GM21367 (cell line): Measurements from ENCODE around the gene SPART.

Experiments
- ATAC-seq: cut with Tn5 transposase; IDR thresholded peaks from one replicate; pipeline ENCODE4 v1.9.1; 2021; ENCODE audit not compliant: unreplicated experiment

The SPART gene

DNA sequence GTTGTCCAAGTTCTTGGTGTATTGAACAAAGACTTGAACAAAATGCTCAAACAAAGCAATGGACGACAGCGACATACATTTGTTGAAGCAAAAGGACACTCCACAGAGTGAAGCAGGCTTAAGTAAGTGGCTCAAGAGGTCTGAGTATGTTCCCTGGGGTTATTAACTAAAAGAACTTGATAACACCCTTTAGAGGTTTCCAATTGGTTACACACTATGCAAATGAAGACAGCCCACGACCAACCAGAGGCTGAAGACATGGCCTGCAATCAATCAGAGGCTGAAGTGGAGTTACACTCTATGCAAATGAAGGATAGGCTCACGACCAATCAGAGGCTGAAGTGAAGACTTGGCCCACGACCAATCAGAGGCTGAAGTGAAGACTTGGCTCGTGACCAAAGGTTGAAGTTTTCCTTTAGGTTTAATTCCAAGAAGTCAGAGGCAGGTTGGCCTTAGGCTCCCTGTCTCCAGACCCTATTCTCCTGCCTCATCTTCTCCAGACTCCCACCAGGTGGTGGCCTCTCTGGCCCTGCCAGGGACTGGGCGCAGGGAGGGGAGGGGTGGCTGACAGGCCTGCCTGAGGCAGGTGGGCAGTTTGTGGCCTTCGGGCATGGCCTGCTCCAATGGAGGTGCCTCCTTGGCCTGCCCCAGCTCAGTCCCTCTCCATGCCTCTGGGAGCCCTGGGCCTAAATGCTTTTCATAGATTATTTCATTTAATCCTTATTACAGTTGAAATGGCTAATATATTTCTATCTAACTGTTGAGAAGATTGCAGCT, 86.6 kb downstream of the SPART start:
- ATAC-seq: no peak

DNA sequence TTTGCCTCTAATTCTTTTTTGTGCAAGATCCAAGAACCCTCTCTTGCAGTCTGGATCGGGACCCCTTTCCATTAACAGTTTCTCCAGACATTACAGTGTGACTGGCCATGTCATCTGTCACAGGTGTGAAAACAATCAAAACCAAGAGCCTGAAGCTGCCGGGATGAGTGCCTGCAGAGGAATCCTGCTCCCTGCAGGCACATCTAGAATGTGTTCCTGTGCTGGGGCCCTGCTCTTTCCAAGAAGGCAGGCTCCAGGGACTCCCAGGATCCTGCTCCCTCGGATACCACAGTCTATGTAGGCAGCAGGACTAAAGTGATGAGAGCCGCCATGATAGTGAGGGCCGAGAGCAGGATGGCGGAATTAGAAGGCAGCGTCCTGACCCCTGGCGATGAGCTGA, 87.4 kb downstream of the SPART start:
- no peak for ATAC-seq
